HG03135 (cell line): ENCODE results near the gene NFATC1.

Experiments used
- ATAC-seq: cut with Tn5 transposase; IDR thresholded peaks from one replicate; pipeline ENCODE4 v1.9.1; 2021; ENCODE audit warnings: mild to moderate bottlenecking, moderate library complexity; ENCODE audit not compliant: unreplicated experiment

NFATC1 gene

GRCh38 chr18:79422022-79422782, 26.5 kb downstream of the NFATC1 start:
- peak; percentile 68 for ATAC-seq

DNA sequence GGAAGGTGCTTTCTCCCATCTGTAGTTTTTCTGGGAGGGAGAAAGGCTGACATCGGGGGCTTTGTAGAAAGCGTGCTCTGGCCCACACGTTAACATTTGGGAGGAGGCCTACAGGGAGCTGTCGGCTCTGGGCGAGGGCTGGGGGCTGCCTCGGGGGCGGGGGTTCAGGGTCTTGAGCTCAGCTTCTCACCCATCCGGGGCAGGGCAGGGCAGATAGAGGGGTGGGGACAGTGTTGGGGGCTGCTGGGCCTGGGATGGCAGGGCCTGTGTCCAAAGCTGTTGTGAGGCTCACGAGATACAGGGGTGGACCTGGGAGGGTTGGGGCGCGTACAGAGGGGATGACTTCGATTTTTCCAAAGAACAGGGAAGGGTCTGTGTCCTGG, 27.0 kb downstream of the NFATC1 start:
- no peak for ATAC-seq

GRCh38 chr18:79423211-79424007, 27.7 kb downstream of the NFATC1 start:
- ATAC-seq, result no peak

- no peak for ATAC-seq
Observed at GRCh38 chr18:79424008-79424565, 28.4 kb downstream of the NFATC1 start.

DNA sequence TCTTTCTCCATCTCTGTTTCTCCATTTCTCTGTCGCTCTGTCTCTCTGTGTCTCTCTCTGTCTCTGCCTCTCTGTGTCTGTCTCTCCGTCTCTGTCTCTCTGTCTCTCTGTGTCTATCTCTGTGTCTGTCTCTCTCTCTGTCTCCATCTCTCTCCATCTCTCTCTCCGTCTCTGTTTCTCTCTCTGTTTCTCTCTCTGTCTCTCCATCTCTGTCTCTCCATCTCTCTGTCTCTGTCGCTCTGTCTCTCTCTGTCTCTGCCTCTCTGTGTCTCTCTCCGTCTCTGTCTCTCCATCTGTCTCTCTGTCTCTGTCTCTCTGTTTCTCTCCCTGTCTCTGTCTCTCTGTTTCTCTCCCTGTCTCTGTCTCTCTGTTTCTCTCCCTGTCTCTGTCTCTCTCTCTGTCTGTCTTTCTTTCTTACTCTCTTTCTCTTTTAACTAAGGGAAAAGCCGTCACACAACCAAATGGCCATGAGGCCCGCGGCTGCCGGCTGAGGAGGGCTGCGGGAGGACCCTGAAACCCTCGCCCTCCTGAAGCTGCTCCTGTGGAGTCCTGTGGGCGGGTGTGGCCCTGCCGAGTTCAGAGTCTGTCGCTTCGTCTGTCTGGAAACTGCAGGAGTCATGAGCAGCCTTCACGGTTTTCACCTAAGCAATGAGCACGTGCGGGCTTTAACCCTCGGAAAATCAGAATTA, 29.3 kb downstream of the NFATC1 start:
- no peak for ATAC-seq

DNA sequence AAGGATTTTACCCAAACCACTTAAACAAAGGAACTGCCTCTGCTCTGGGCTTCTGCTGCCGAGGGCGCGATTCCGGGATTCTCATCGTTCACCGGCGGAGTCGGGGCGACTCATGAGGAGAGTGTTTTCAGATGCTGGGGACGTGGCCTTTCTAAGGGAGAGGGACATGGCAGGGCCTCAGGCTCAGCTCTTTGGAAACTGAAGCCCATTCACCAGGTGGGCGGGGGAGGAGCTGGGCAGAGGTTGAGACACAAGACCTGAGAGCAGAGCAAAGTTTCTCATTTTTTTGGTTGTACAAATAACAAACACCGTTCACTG, 29.8 kb downstream of the NFATC1 start:
- no peak for ATAC-seq

- ATAC-seq, result no peak
Observed at GRCh38 chr18:79426376-79427300, 30.9 kb downstream of the NFATC1 start.

DNA sequence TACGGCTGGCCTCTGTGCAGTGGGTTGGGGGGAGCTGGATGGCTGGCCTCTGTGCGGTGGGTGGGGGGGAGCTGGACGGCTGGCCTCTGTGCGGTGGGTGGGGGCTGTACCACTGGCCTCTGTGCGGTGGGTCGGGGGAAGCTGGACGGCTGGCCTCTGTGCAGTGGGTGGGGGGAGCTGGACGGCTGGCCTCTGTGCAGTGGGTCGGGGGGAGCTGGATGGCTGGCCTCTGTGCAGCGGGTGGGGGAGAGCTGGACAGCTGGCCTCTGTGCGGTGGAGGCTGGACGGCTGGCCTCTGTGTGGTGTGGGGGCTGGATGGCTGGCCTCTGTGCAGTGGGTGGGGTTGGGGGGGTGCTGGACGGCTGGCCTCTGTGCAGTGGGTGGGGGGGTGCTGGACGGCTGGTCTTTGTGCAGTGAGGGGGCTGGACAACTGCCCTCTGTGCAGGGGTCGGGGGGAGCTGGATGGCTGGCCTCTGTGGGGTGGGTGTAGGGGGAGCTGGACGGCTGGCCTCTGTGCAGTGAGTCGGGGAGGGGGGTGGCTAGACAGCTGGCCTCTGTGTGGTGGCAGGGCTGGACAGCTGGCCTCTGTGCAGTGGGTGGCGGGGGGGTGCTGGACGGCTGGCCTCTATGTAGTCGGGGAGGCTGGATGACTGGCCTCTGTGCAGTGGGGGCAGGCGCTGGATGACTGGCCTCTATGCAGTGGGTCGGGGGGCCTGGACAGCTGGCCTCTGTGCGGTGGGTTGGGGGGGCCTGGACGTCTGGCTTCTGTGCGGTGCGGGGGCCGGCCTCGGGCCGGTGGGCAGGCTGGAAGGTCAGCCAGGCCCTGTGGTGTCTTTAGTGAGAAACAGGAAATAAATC, 31.9 kb downstream of the NFATC1 start:
- ATAC-seq, result no peak

- ATAC-seq, result no peak
Observed at GRCh38 chr18:79428287-79428686, 32.6 kb downstream of the NFATC1 start.

- no peak for ATAC-seq
Observed at GRCh38 chr18:79429381-79429780, 33.7 kb downstream of the NFATC1 start.

- no peak for ATAC-seq
Observed at GRCh38 chr18:79429785-79430281, 34.1 kb downstream of the NFATC1 start.

- ATAC-seq, result no peak
Observed at GRCh38 chr18:79432376-79433120, 36.8 kb downstream of the NFATC1 start.

DNA sequence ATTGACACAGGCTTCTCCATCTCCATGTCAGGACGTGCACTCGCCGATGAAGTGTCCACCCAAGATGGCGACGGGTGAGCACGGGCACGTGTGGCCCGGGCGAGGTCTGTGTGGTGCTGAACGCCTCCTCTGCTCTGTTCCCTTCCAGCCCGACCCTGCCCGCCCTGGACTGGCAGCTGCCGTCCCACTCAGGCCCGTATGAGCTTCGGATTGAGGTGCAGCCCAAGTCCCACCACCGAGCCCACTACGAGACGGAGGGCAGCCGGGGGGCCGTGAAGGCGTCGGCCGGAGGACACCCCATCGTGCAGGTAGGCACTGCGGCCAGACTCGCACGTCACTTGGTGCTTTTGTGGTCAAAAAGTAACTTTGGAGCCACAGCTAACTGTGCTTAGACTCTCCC, 37.7 kb downstream of the NFATC1 start:
- no peak for ATAC-seq

GRCh38 chr18:79434607-79435401, 39.1 kb downstream of the NFATC1 start:
- ATAC-seq, result no peak

DNA sequence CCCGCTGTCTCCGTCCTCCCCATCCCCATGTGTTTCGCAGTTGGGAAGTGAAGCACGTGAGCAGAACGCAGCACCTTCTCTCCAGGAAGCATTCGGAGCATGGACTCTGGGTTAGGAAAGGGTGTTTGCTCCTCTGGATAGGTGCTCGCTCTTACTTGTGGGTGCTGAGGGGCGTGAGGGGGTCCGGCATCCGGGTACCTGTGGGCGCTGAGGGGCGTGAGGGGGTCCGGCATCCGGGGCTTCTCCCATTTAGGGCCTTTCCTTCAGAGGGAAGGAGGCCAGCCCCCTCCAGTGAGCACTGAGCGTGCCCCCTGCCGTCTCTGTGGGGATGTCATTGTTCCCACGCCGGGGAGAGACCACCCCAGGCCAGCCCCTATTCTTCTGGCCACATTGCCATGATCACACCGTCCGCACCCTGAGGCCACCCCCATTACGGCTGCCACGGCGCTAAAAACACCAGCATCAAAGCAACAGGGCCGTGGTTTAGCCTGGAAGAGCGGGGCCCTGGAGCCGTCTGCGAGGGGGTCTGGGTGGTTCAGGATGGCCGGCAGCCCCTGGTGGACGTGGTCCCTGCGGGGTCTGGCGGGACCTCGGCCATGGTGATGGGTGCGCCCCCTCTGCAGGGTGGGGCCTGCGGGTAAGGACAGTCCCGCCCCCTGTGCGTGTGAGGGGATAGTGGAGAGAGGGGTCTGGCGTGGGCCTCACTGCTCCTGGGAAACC, 41.0 kb downstream of the NFATC1 start:
- ATAC-seq, result no peak

DNA sequence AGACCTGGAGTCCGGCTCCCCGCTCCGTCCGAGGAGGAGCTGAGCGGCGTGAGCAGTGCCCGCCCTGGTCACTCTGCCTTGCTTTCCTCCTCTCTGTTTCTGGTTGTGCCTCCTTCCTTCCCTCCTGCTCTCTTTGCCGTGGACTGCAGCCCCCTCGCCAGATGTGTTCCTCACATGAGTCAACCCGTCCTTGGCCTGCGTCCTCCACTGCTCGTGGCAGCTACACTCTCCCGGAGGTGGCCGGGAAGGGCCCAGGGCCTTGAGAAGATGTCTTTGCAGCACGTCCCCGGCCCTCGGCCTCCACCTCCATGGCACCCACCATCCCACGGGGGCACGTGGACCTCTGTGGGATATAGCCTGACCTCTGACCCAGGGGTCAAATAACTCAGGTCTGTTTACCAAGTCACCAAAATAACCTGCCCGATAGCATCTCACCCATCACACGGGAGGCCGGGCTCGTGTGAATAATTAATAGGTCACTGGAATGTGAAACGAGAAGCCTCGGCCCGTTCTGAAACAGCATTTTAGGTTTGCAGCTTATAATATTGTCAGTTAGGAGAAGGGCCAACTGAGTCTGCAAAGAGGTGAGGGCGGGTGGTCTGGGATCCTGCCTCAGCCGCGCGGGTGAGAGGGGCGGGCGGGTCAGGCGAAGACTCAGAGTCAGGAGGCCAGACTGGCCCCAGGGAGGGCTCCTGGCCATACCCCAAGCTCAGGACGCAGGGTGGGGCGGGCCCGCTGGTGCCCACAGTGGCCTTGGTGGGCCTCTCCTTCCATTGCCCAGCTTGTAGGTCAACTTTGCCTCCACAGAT, 42.6 kb downstream of the NFATC1 start:
- no peak for ATAC-seq
